Esophagus muscularis mucosa (tissue), 3 donors: ENCODE results near the gene ERLEC1.

Experiments
- CTCF ChIP-seq, 3 experiments: fragments of 200-600 bp in 2 of 3; fragments of 450-650 bp in 1 of 3; sonication (generic) in 2 of 3; IDR thresholded peaks; one replicate each; pipeline ENCODE4 v1.5.1; 2017 to 2019; ENCODE audit warnings: antibody characterized with exemption in 3 of 3, mild to moderate bottlenecking in 2 of 3, moderate library complexity in 1 of 3
- POLR2A ChIP-seq: fragments of 450-650 bp; IDR thresholded peaks from one replicate; pipeline ENCODE4 v1.6.1; 2017; ENCODE audit warnings: antibody characterized with exemption, moderate library complexity, mild to moderate bottlenecking, low read depth

DNA sequence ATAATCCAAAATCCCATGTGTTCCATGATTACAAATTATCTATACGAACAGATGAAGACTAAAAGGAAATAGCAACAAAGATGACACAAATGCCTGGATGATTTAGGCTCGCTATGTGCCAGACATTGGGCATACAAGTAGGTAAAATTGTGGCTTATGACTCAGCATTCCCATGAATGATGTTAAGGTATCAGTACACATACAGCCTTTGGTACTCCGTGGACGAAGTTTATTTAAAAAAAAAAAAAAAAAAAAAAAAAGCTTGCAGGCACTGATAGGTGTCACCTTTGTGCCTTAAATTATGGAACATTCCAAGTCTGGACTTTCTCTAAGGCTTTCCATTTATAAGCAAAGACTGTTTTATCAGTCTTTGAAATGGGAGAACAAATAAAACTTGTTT lies 16.6 kb upstream of the ERLEC1 start:
- TF ChIP-seq CTCF (IDR thresholded peaks at IDR 0.05) = no peak
- TF ChIP-seq POLR2A = no peak
